GM19351 (cell line): ENCODE measurements around the gene ATP4A.

Source experiments
- ATAC-seq: cut with Tn5 transposase; IDR thresholded peaks from one replicate; pipeline ENCODE4 v1.9.1; 2021; ENCODE audit warnings: mild to moderate bottlenecking, moderate library complexity; ENCODE audit not compliant: unreplicated experiment

Gene ATP4A

DNA sequence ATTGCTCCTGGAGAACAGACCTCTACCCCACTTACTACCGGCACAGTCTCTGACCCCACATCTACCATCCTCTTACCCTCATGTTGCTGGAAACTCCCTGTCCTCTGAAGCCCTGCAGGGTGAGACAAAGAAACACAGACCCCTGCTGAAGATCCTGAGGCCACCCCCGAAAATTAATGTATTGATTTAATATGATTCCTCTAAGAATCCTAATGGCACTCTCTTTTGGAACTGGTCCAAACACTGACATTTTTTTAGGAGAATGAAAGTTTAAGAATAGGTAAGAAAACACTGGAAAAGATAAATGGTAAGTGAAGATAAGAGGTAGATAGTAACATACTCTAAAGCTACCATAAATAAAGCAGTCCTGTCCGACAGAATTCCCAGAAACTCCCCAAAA is 55.3 kb downstream of the ATP4A start:
- ATAC-seq, result no peak

DNA sequence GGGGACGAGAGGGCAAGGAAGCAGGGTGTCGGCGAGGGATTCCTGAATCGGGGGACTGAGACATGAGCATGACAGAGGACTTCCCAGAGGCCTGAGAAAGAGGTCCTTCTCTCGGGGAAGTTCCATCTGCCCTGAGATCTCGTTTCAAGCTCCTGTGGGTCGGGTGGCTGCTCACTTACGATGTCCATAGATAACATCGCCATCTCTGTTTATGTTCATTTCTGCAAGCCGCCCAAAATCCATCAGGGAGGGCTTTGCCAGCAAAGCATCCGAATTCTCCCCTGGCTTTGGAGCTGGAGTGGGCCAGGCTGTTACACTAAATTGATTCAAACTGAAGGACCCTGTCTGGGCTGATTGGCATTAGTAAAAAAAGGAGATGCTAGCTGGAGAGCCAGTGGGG is 55.9 kb downstream of the ATP4A start:
- no peak for ATAC-seq

- ATAC-seq, result no peak
Measured at GRCh38 chr19:35506011-35506410, 57.4 kb downstream of the ATP4A start.

DNA sequence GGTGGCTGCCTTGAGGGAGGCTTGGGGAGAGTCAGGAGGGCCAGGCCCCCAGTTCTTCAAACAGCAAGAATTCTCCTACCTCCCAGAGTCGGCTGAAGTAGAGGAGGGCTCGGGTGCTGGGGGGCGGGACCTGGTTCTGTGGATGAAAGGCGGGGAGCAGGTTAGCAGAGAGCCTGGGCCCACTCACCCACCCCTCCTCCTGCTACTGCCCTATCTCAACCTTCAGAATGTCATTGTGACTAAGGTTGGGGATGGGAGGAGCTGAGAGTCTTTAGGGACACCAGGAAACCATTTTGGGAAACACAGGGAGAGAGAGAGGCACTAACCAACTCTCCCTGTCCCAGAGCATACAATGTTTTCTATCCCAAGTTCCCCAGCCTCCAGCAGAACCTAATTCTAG is 60.7 kb downstream of the ATP4A start:
- no peak for ATAC-seq

GRCh38 chr19:35501684-35502083 is 61.8 kb downstream of the ATP4A start:
- no peak for ATAC-seq

DNA sequence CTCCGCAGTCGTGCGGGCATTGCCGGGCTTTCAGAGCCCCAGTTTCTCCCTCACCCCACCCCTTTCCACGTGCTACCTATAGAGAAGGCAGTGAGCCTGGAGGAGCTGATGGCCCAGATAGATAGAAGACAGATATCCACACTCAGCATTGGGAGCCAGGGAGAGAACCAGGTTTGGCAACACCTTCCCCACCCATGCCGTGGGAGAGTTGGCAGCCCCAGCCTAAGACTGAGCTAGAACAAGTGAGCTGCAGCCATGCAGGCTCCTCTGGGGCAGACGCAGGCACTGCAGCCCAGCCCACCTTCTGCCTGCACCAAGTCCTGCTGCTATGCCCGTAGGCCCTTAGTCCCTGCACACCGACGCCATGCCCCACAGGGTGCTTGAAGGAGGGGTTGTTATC is 62.8 kb downstream of the ATP4A start:
- no peak for ATAC-seq
